Lower leg skin (tissue), 4 donors: ENCODE results near the gene RASGEF1B. TPM values are rescaled to one million over a fixed set of nuclear protein-coding genes. Genes with fewer than 3 reads are reported as not detected.

Experiments used
- DNase-seq, 2 donors: peaks; one replicate each; pipeline ENCODE4 v3.0.0-alpha.2; 2019; ENCODE audit warnings: low spot score in 2 of 2
- H3K4me3 ChIP-seq: fragments of 200-600 bp; sonication (generic); 2 replicates; pipeline ENCODE4 v1.5.1; 2017; ENCODE audit warnings: mild to moderate bottlenecking, low read depth; ENCODE audit not compliant: poor library complexity, severe bottlenecking
- POLR2A ChIP-seq, 2 donors: fragments of 450-650 bp; IDR thresholded peaks; one replicate each; pipeline ENCODE4 v1.6.1; 2016 to 2017; ENCODE audit warnings: antibody characterized with exemption in 2 of 2, mild to moderate bottlenecking in 1 of 2, moderate library complexity in 1 of 2
- WGBS, 2 donors: methylation state at CpG; one replicate each; pipeline ENCODE4 v1.1.5; 2018; 5-methylcytosine and 5-hydroxymethylcytosine counted together
- intact Hi-C: fragments of 100-400 bp; cut with DNase I; formaldehyde crosslinking; loops from one replicate; pipeline ENCODE4 v1.15.0; 2023; ENCODE audit warnings: low total_unique reads
- total RNA-seq, 4 donors: library from RNA; depleted of rRNA; stranded (reverse); fragments of >200 nt; gene quantifications; one replicate each; pipeline ENCODE4 v1.1.0, GENCODE V29; 2016
- TF ChIP-seq, protein P1 (sequence below), 3 donors: fragments of 450-650 bp; IDR thresholded peaks; one replicate each; pipeline ENCODE4 v1.5.1; 2016; ENCODE audit warnings: antibody characterized with exemption in 3 of 3, mild to moderate bottlenecking in 3 of 3, moderate library complexity in 2 of 3

The RASGEF1B gene
- total RNA-seq, 4 donors from 2014 or later: 53.7 to 58.2 (median 57.6) TPM

DNA sequence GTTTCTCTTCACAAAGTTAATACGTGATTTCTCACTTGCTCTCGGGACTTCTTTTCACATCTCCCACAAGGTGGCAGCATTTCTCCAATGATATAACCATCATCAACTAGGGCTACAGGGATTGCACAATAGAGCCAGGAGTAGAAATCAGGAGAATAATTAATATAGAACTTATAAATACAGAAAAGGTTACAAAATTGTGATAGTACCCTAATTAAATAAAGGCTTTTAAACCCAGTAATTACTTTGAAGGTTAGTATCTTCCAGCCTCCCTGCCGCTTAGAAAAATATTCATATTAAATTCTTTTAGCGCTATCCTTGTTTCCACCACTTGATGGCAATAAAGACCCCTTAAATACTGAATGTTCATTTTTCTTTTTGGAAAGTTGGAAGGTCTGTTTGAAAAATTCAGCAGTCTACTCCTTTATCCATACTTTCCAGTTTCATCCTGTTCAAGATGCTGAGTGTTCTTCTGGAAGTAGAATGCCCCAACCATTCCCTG lies 65.8 kb downstream of the RASGEF1B start:
- intact Hi-C loops: loop anchor here (1.0 to 10.0 kb wide), 4 partner anchors 61 to 879 kb away; partner anchors contain the start of gene RASGEF1B
- DNase-seq: no peak
- TF ChIP-seq POLR2A (IDR thresholded peaks at IDR 0.05): no peak
- TF ChIP-seq, protein P1, sequence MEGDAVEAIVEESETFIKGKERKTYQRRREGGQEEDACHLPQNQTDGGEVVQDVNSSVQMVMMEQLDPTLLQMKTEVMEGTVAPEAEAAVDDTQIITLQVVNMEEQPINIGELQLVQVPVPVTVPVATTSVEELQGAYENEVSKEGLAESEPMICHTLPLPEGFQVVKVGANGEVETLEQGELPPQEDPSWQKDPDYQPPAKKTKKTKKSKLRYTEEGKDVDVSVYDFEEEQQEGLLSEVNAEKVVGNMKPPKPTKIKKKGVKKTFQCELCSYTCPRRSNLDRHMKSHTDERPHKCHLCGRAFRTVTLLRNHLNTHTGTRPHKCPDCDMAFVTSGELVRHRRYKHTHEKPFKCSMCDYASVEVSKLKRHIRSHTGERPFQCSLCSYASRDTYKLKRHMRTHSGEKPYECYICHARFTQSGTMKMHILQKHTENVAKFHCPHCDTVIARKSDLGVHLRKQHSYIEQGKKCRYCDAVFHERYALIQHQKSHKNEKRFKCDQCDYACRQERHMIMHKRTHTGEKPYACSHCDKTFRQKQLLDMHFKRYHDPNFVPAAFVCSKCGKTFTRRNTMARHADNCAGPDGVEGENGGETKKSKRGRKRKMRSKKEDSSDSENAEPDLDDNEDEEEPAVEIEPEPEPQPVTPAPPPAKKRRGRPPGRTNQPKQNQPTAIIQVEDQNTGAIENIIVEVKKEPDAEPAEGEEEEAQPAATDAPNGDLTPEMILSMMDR (IDR thresholded peaks at IDR 0.05): peak in 1 of 3 donors; percentile 64
- H3K4me3 ChIP-seq: no peak overlapping the region
- WGBS, 2 donors: 0% methylated on average over 4 of the region's 4 CpGs

- 85 to 86% methylated on average over 6 of the region's 6 CpGs for WGBS, 2 donors
- no peak overlapping the region for H3K4me3 ChIP-seq
- intact Hi-C loops: loop anchor here (2.0 to 10.0 kb wide), 3 partner anchors 62 to 880 kb away; no protein-coding TSS in a partner anchor
- TF ChIP-seq, protein P1 (IDR thresholded peaks at IDR 0.05): no peak
- no peak for TF ChIP-seq POLR2A (IDR thresholded peaks at IDR 0.05)
- no peak for DNase-seq
These were observed 67.0 kb downstream of the RASGEF1B start for GRCh38 chr4:81404741-81405140.

DNA sequence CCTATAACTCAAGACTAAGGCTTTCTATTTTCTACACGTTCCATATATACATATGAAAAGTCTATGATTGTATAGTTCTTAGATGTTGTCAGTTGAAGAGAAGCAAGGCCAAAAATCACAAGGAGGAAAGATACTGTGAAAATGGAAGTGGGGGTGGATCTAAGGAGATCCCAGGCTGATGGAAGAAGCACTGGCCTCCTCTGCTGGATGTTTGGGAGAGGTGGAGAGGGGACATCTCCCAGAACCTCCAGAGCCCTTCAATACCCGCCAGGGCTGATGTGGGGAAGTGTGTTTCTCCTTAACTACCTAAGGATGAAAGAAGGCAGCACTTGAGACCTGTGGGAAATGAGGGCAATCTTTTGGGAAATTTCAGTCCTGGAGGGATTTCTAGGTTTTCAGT lies 67.4 kb downstream of the RASGEF1B start:
- WGBS, 2 donors: 85 to 89% methylated on average over 2 of the region's 2 CpGs
- no peak overlapping the region for H3K4me3 ChIP-seq
- intact Hi-C loops: loop anchor here (2.0 to 10.0 kb wide), 2 partner anchors 63 to 881 kb away; no protein-coding TSS in a partner anchor
- DNase-seq: no peak
- TF ChIP-seq POLR2A (IDR thresholded peaks at IDR 0.05): no peak
- TF ChIP-seq, protein P1 (IDR thresholded peaks at IDR 0.05): no peak

DNA sequence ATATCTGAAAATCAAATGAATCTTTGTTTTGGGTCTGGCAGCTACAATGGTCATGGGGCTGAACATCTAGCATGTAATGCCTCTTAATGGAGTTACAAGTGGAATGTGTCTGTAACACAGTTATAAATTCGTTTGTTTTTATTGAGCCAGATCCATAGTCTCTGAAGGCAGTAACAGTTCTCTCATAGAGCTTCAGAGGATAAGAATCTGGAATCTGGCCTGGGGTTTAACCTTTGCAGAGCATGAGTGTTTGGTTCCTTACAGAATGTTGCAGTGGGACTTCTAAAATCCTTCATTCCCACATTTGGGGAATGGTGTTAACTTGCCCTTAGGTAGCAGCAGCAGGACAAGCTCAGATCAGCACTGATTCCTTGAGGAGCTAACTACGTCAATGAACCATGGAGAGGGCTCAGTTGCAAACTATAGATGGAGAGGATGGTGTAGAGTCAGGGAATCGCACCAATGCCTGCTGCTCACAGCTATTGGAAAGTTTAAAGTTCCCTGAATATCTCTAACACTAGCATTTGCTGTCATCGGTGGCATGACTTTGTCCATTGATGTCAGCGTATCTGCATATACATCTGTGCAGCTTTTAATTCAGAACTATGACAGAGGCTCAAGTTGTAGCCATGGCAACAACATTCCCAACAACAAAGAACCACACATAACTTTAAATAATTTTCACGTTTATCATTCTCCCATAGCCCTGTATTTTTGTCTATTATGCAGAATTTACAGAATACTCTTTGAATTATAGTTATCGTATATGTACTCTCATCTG lies 72.2 kb downstream of the RASGEF1B start:
- 72 to 77% methylated on average over 7 of the region's 7 CpGs for WGBS, 2 donors
- no peak overlapping the region for H3K4me3 ChIP-seq
- DNase-seq: no peak
- no peak for TF ChIP-seq POLR2A (IDR thresholded peaks at IDR 0.05)
- TF ChIP-seq, protein P1 (IDR thresholded peaks at IDR 0.05): no peak
- intact Hi-C loops: loop anchor here (10.0 kb wide), 1 partner anchor 885 kb away; no protein-coding TSS in a partner anchor

- TF ChIP-seq, protein P1 (IDR thresholded peaks at IDR 0.05): no peak
- no peak for TF ChIP-seq POLR2A (IDR thresholded peaks at IDR 0.05)
- DNase-seq: no peak
- intact Hi-C loops: no loop called here
- 87 to 88% methylated on average over 4 of the region's 4 CpGs for WGBS, 2 donors
- no peak overlapping the region for H3K4me3 ChIP-seq
These were observed 73.3 kb downstream of the RASGEF1B start for GRCh38 chr4:81398379-81398778.
